GM18909 (cell line): ENCODE results near the gene RNF144B.

Source experiments
- ATAC-seq: cut with Tn5 transposase; IDR thresholded peaks from one replicate; pipeline ENCODE4 v1.9.1; 2021; ENCODE audit warnings: mild to moderate bottlenecking; ENCODE audit not compliant: unreplicated experiment, poor library complexity

Gene RNF144B

GRCh38 chr6:18472941-18473340 is 85.8 kb downstream of the RNF144B start:
- ATAC-seq = no peak

DNA sequence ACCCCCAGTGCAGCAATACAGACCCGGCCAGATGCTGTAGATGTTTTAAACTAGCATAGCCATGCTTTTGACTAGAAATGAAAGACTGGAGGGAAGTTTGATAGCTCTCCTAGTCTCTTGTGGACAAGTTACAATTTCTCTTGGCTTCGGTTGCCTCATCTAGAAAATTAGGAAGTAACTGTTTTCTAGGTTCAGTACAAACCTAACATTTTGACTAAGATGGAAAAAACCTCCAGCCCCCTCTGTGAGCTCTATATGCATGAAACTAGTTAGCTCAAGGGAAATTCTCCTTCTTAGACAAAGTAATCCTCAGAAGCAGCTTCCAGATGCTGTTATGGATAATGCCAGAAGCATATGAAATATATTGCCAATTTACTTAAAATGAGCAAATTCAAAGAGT is 86.6 kb downstream of the RNF144B start:
- no peak for ATAC-seq

DNA sequence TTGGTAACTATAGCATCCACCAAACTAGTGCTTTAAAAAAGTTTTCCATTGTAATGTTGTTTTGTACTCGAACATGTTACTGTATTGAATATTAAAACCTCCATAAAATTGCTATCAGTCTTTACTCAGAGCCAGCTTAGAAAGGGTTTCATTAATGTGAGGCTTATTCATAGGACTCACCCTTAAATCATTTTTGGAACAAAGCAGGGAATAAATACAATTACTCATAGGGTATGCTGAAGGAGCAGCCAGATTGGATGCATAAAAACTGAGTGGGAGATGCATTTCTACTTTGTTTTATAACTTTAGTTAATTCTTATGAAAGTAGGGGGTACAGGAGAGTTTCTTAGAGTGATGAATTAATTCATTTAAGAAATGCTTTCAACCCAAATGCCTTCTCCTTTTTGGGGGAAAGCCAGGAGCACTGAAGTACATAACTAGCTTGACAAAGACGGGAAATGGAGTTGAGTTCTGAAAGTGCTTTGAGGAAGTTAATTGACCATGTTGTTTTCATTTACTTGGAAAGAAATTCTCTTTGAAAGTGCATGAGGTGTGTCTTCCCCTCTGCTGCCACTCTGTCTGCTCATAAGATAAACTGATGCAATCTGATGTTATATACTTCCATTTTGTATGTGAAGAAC is 90.3 kb downstream of the RNF144B start:
- no peak for ATAC-seq

DNA sequence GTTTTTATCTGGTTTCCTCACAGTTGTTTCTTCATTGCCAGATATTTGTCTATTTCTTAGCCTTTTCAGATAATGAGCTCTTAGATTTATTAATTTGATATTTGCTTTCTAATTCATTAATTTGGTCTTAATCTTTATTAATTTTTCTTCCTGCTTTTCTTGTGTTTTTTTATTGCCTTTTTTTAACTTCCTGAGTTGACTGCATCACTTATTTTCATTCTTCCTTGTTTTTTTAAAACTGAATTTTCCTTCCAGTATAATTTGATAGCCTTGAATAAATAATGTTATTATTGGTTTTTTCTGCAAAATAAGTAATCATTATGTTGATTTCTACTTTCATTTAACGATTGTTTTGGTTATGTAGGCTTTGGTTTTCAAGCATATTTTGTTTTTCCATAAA is 91.5 kb downstream of the RNF144B start:
- ATAC-seq = no peak

- no peak for ATAC-seq
These were observed 94.7 kb downstream of the RNF144B start for GRCh38 chr6:18481870-18482269.

- no peak for ATAC-seq
These were observed 98.7 kb downstream of the RNF144B start for GRCh38 chr6:18485660-18486435.

- no peak for ATAC-seq
These were observed 100.9 kb downstream of the RNF144B start for GRCh38 chr6:18488004-18488403.

GRCh38 chr6:18488526-18489270 is 101.5 kb downstream of the RNF144B start:
- no peak for ATAC-seq

DNA sequence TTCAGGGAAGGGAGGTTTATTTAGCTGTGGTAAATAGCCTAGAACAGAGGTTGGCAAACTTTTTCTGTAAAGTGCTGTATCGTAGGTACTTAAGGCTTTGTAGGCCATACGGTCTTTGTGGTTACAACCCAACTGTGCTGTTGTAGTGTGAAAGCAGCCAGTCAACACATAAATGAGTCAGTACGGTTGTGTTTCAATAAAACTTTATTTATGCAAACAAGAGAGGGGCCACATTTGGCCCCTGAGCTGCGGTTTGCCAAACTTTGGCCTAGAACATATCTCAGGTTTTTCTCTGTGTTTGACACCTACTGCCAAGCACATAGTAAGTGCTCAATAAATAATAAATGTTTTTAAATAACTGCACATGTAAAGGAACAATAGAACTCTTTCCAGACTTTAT is 102.2 kb downstream of the RNF144B start:
- no peak for ATAC-seq

GRCh38 chr6:18491308-18492045 is 104.3 kb downstream of the RNF144B start:
- no peak for ATAC-seq

DNA sequence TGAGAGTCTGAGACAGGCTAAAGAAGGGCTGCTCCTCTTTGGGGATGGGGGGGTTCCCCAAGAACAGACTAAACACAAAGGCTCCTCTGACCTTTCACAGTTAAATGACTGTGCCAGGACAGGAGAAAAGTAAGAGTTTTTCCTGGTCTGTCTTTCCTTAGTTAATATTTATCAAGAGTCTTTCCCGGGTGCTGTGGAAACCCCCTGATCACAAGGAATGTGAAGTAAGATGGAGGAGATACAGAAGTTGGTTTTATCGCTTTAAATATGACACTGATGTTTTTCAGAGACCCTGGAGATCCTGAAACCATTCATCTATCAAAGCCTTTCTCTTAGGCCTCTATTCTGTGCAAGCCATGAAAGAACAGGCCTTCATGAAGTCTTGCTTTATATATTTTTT is 105.8 kb downstream of the RNF144B start:
- ATAC-seq = no peak

- no peak for ATAC-seq
These were observed 106.3 kb downstream of the RNF144B start for GRCh38 chr6:18493382-18493891.

GRCh38 chr6:18493925-18494324 is 106.8 kb downstream of the RNF144B start:
- ATAC-seq = no peak

DNA sequence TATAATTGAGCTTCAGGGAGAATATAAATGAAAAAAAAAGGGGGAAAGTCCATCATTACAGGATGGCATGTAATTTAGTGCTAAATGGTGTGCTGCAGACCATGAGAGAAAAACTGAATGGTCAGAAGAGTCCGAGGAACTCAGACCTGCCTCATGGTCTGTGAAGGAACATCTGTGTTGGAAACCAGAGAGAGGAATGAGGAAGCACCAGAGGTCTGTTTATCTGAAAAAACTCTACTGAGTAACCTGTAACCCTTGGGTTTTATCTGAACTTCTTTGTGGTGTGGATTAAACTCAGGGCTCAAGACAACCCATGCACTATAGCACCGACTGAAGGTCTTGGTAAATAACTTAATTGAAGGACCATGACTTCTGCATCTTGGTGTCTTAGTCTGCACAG is 108.1 kb downstream of the RNF144B start:
- ATAC-seq = no peak

- no peak for ATAC-seq
These were observed 109.3 kb downstream of the RNF144B start for GRCh38 chr6:18496462-18496861.

- no peak for ATAC-seq
These were observed 109.9 kb downstream of the RNF144B start for GRCh38 chr6:18497006-18497405.

DNA sequence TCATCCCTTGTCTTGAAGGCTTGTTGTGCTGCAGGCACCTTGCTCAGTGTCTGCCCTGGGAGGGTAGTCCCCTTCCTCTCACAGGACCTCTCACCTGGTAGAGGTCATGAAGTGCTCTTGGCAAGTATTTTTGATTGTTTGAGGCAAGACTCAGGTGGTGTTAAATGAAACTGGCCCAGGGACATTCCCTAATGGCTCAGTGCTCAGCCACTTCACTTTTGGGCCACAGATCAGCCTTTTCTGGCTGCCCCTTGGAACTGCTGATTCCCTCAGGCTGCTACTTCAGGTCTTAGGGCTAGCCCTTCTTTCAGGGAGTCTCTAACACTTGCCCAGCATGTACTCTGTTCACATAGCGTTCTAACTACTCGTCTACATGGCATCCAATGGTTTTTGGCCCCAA is 111.3 kb downstream of the RNF144B start:
- no peak for ATAC-seq

- no peak for ATAC-seq
These were observed 113.9 kb downstream of the RNF144B start for GRCh38 chr6:18500921-18501662.

- no peak for ATAC-seq
These were observed 114.5 kb downstream of the RNF144B start for GRCh38 chr6:18501663-18502013.

GRCh38 chr6:18503206-18503592 is 116.0 kb downstream of the RNF144B start:
- ATAC-seq = no peak
